ENCODE results near the gene CCM2L. TPM values are rescaled to one million over a fixed set of nuclear protein-coding genes. Genes with fewer than 3 reads are reported as not detected.

The CCM2L gene
- total and polyA plus RNA-seq, 2 of the 8 experiments (the other 6 are each of a cell fraction or from before 2014, with no cell fraction given), result 5.5 to 15.8 TPM

DNA sequence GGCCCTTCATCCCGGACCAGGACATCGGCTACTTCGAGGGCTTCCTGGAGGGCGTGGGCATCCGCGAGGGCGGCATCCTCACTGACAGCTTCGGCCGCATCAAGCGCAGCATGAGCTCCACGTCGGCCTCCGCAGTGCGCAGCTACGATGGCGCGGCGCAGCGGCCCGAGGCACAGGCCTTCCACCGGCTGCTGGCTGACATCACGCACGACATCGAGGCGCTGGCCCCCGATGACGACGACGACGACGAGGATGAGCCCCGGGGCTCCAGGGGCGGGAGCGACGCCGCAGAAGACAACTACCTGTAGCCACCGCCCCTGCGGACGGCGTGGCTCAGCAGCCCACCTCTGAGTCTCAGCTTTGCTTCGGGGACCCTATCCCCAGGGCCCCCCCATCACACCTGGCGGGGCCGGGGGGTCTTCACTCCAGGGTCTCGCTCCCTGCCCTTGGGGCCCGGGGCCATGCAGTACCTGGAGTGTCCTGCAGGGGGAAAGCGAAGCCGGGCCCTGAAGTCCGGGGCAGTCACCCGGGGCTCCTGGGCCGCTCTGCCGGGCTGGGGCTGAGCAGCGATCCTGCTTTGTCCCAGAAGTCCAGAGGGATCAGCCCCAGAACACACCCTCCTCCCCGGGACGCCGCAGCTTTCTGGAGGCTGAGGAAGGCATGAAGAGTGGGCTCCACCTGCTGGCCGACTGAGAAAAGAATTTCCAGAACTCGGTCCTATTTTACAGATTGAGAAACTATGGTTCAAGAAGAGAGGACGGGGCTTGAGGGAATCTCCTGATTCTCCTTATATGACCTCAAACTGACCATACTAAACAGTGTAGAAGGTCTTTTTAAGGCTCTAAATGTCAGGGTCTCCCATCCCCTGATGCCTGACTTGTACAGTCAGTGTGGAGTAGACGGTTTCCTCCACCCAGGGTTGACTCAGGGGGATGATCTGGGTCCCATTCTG, 21.0 kb downstream of the CCM2L start (continued):
- TF ChIP-seq RAD21 (IDR thresholded peaks at IDR 0.05 in 1 of 2, conservative IDR thresholded peaks at IDR 0.05 in 1 of 2; ENCODE audit: low read depth in 2 of 2, low read length in 2 of 2), result peak; percentile 89 to 90
- TF ChIP-seq CEBPB (IDR thresholded peaks at IDR 0.05; ENCODE audit: low read depth, low read length), result peak; percentile 10; the same call in 1 of the 2 replicates
- TF ChIP-seq, protein P1, sequence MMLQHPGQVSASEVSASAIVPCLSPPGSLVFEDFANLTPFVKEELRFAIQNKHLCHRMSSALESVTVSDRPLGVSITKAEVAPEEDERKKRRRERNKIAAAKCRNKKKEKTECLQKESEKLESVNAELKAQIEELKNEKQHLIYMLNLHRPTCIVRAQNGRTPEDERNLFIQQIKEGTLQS (IDR thresholded peaks at IDR 0.05; ENCODE audit: insufficient read depth, low read depth, low read length), result no peak
- no peak for TF ChIP-seq ZNF274 (IDR thresholded peaks at IDR 0.05; ENCODE audit: borderline replicate concordance, extremely low read depth, low read length)
- peak; percentile 57; the same call in 1 of the 2 replicates for TF ChIP-seq MAX (IDR thresholded peaks at IDR 0.05)
- peak; percentile 79; the same call in 1 of the 2 replicates for TF ChIP-seq TBP (IDR thresholded peaks at IDR 0.05; ENCODE audit: low read depth, low read length)
- TF ChIP-seq SRF (IDR thresholded peaks at IDR 0.05; ENCODE audit: low read depth, low read length), result no peak
- TF ChIP-seq YY1 (IDR thresholded peaks at IDR 0.05; ENCODE audit: low read depth, low read length), result peak; percentile 77
